Measurements from ENCODE around the gene POTEF.
"Not testable (repeated sequence)": the region's sequence is repeated elsewhere in the genome, so short reads cannot be mapped to it uniquely, and the experiment has no call there.

Gene POTEF

DNA sequence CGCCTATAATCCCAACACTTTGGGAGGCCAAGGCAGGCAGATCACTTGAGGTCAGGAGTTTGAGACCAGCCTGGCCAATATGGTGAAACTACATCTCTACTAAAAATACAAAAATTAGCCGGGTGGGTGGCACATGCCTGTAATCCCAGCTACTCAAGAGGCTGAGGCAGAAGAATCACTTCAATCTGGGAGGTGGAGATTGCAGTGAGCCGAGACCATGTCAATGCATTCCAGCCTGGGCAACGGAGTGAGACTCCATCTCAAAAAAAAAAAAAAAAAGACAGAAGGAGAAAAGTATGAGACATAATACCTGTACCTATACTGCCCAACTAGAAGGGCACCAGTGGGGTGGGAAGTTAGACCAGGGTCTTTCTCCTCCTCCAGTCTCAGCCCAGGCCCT, 30.4 kb upstream of the POTEF start:
- not testable (repeated sequence) for H3K4me3 ChIP-seq (ENCODE audit: low read depth in 1 of 2, low read length in 2 of 2); H3K27me3 ChIP-seq (ENCODE audit: control insufficient read depth in 1 of 2, insufficient read depth in 2 of 2, low read length in 2 of 2); H3K27ac ChIP-seq (ENCODE audit: low read depth, low read length); H3K9ac ChIP-seq (ENCODE audit: low read depth in 1 of 2, low read length in 2 of 2); H3K4me1 ChIP-seq (ENCODE audit: control insufficient read depth in 1 of 2, insufficient read depth in 2 of 2, low read length in 2 of 2); H3K9me3 ChIP-seq (ENCODE audit: control insufficient read depth in 1 of 2, low read length in 2 of 2)
- H3K36me3 ChIP-seq (ENCODE audit: control insufficient read depth in 1 of 2, insufficient read depth in 2 of 2, low read length in 2 of 2): peaks cover 5 to 30% of the 10 kb centered on the region in 2 donors

DNA sequence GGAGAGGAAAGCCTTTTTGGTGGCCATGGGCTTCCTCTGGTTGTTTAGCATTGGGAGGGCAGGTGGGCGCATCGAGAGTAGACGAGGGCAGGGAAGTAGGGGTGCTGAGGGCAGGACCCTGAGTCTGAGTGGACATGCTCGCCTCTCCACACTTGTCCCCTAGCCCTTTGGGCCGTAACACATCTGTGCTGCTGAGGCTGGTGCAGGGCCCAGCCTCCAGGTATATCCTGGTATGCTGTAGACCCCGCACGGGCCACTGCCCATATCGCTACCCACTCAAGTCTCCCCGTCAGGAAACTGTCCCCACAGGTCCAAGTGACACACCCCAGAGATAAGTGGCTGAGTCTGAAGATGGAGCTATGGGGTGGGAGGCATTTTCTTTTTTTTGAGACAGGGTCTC, 29.6 kb upstream of the POTEF start:
- H3K27me3 ChIP-seq (ENCODE audit: control insufficient read depth in 1 of 2, insufficient read depth in 2 of 2, low read length in 2 of 2): no peaks in the 10 kb centered on the region
- H3K9me3 ChIP-seq (ENCODE audit: control insufficient read depth in 1 of 2, low read length in 2 of 2): no peaks in the 10 kb centered on the region
- H3K4me3 ChIP-seq (ENCODE audit: low read depth in 1 of 2, low read length in 2 of 2): no peak overlapping the region
- H3K9ac ChIP-seq (ENCODE audit: low read depth in 1 of 2, low read length in 2 of 2): no peak overlapping the region
- H3K27ac ChIP-seq (ENCODE audit: low read depth, low read length): no peak overlapping the region
- H3K36me3 ChIP-seq (ENCODE audit: control insufficient read depth in 1 of 2, insufficient read depth in 2 of 2, low read length in 2 of 2): peaks cover 0 to 24% of the 10 kb centered on the region in 2 donors
- no peaks in the 10 kb centered on the region for H3K4me1 ChIP-seq (ENCODE audit: control insufficient read depth in 1 of 2, insufficient read depth in 2 of 2, low read length in 2 of 2)

DNA sequence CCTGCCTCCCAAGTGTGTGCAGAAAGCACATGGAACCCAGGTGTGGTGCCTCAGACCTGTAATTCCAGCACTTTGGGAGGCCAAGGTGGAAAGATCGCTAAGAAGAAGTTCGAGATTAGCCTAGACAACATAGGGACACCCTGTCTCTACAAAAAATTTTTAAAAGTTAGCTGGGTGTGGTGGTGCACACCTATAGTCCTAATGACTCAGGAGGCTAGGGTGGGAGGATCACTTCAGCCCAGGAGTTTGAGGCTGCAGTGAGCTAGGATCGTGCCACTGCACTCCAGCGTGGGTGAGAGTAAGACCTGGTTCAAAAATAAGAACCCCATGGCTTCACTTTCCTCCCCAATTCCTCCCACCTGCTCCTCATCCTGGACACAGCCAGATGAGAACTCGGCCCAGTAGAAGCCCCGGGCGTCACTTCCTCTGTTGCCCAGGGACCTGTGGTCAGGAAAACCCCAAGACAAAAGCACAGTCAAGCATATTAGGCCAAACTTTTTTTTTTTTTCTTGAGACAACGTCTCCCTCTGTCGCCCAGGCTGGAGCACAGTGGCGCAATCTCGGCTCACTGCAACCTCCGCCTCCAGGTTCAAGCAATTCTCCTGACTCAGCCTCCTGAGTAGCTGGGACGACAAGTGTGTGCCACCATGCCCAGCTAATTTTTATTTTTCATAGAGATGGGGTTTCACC, 28.9 kb upstream of the POTEF start:
- peaks cover 0 to 24% of the 10 kb centered on the region in 2 donors for H3K36me3 ChIP-seq (ENCODE audit: control insufficient read depth in 1 of 2, insufficient read depth in 2 of 2, low read length in 2 of 2)

DNA sequence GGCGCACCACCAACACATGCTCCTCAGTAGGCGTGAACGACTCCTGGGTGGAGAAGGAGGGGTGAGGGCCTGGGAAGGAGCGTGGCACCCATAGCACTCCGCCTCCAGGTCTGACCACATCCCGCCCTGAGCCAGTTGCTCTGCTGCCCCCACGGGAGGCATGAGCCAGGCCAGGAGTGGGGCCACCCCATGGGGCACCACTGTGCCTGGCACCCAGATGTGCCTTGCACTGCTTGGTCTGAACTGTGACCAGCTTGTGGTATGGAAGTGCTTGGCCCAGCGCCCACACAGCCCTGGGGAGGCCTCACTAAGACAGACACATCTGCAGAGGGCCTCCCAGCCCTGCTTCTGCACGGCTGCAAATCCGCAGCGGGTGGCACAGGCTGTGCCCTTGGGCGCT, 28.3 kb upstream of the POTEF start:
- not testable (repeated sequence) for H3K27me3 ChIP-seq (ENCODE audit: control insufficient read depth in 1 of 2, insufficient read depth in 2 of 2, low read length in 2 of 2); H3K9me3 ChIP-seq (ENCODE audit: control insufficient read depth in 1 of 2, low read length in 2 of 2); H3K9ac ChIP-seq (ENCODE audit: low read depth in 1 of 2, low read length in 2 of 2); H3K4me3 ChIP-seq (ENCODE audit: low read depth in 1 of 2, low read length in 2 of 2); H3K27ac ChIP-seq (ENCODE audit: low read depth, low read length); H3K4me1 ChIP-seq (ENCODE audit: control insufficient read depth in 1 of 2, insufficient read depth in 2 of 2, low read length in 2 of 2)
- H3K36me3 ChIP-seq (ENCODE audit: control insufficient read depth in 1 of 2, insufficient read depth in 2 of 2, low read length in 2 of 2): peaks cover 0 to 24% of the 10 kb centered on the region in 2 donors

More for the DNA sequence above, 28.9 kb upstream of the POTEF start:
- not testable (repeated sequence) for H3K4me3 ChIP-seq (ENCODE audit: low read depth in 1 of 2, low read length in 2 of 2); H3K9me3 ChIP-seq (ENCODE audit: control insufficient read depth in 1 of 2, low read length in 2 of 2); H3K9ac ChIP-seq (ENCODE audit: low read depth in 1 of 2, low read length in 2 of 2); H3K4me1 ChIP-seq (ENCODE audit: control insufficient read depth in 1 of 2, insufficient read depth in 2 of 2, low read length in 2 of 2); H3K27ac ChIP-seq (ENCODE audit: low read depth, low read length); H3K27me3 ChIP-seq (ENCODE audit: control insufficient read depth in 1 of 2, insufficient read depth in 2 of 2, low read length in 2 of 2)

DNA sequence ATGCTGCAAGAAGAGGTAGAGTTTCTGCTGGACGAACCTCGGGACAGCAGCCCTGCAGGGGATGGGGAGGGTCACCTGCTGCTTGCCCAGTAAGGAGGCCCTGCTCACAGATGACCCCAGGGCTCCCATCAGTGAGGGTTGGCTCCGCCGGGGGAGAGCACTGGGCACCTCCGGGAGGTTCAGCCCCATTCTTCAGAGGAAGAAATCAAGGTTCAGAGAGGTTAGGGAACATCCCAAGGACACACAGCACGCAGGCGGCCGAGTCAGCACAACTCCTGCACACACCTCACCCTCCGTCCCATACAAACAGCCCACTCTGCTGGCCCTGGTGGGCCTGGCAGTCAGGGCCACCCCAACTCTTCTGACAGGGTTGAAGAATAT, 27.6 kb upstream of the POTEF start:
- Histone ChIP-seq H3K4me1 (ENCODE audit: control insufficient read depth in 1 of 2, insufficient read depth in 2 of 2, low read length in 2 of 2) (no peaks in the 10 kb centered on the region), H3K9me3 (ENCODE audit: control insufficient read depth in 1 of 2, low read length in 2 of 2) (no peaks in the 10 kb centered on the region), H3K9ac (ENCODE audit: low read depth in 1 of 2, low read length in 2 of 2) (no peak overlapping the region), H3K4me3 (ENCODE audit: low read depth in 1 of 2, low read length in 2 of 2) (no peak overlapping the region), H3K27me3 (ENCODE audit: control insufficient read depth in 1 of 2, insufficient read depth in 2 of 2, low read length in 2 of 2) (no peaks in the 10 kb centered on the region), H3K36me3 (ENCODE audit: control insufficient read depth in 1 of 2, insufficient read depth in 2 of 2, low read length in 2 of 2) (peaks cover 0 to 27% of the 10 kb centered on the region in 2 donors), H3K27ac (ENCODE audit: low read depth, low read length) (no peak overlapping the region)

DNA sequence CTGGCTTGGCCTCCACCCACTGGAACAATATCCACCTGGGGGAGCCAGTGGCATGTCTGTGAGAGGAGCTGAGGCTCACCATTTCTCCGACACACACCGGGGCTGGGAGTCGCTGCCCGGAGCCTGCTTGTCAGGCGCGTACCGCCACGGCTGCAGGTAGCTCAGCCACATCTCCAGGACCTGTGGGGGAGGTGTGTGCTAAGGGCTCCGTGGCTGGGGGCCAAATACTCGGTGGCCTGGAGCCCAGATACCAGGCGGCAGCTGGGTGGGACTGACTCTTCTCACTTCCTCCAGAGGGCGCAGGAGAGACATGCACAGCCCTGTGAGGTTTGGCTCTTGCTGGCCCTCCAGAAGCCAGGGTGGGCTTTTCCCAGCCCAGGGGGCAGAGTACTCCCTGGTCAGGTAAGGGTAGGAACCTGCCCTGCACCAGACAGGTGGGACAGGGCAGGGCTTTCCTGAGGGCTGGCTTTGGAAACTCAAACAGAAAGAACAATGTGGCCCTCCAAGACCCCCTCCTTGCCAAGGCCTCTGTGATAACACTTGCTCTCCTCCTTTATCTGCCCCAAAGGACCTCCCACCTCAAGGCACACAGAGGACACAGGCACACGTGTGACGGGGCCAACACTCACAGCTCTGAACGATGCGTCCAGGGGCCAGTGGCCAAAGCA, 27.1 kb upstream of the POTEF start:
- not testable (repeated sequence) for H3K9ac ChIP-seq (ENCODE audit: low read depth in 1 of 2, low read length in 2 of 2); H3K27ac ChIP-seq (ENCODE audit: low read depth, low read length); H3K4me1 ChIP-seq (ENCODE audit: control insufficient read depth in 1 of 2, insufficient read depth in 2 of 2, low read length in 2 of 2); H3K9me3 ChIP-seq (ENCODE audit: control insufficient read depth in 1 of 2, low read length in 2 of 2); H3K27me3 ChIP-seq (ENCODE audit: control insufficient read depth in 1 of 2, insufficient read depth in 2 of 2, low read length in 2 of 2); H3K4me3 ChIP-seq (ENCODE audit: low read depth in 1 of 2, low read length in 2 of 2)
- peaks cover 0 to 27% of the 10 kb centered on the region in 2 donors for H3K36me3 ChIP-seq (ENCODE audit: control insufficient read depth in 1 of 2, insufficient read depth in 2 of 2, low read length in 2 of 2)

DNA sequence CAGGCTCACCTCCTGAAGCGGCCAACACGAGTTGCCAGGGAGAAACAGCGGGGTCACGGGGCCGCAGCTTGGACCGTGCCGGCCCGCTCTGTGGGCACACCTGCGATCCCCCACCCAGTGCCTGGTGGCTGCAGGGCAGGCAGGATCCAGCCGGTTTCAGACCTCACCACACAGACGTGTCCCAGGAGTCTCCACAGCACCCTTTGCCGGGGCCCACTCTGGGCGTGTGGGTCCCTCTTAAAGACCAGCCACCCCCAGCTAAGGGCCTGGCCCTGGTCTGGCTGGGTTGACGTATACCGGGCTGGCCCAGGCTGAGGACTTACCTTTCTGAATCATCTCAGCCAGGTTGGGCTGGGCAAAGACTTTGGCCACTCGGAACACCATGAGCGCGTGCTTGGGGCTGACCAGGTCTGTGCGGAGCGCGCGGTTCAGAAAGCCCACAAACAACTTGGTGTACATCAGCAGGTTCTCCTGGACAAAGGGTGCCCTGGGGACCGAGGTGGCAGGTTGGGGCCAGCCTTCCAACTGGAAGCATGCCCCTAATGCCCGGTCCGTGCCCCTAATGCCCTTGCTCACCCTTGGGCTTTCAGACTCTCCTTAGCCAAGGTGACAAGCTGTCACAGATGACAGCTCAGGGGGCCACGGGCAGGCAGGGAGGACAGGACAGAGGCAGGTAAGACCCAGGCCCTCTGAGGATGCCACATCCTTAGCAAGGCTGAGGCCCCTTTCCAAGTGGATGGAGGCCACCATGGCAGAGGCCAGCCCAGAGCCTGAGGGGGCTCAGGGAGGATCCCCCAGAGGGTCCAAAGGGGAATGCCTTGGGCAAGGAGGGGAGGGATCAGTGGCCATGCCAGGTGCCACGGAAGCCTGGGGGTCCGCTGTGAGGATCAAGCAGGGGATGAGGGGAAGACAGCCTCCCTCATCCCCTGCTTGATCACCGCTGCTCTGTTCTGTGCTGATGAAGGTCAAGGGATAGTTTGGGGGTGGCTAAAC, 26.0 kb upstream of the POTEF start:
- no peaks in the 10 kb centered on the region for H3K4me1 ChIP-seq (ENCODE audit: control insufficient read depth in 1 of 2, insufficient read depth in 2 of 2, low read length in 2 of 2)
- no peak overlapping the region for H3K27ac ChIP-seq (ENCODE audit: low read depth, low read length)
- H3K27me3 ChIP-seq (ENCODE audit: control insufficient read depth in 1 of 2, insufficient read depth in 2 of 2, low read length in 2 of 2): no peaks in the 10 kb centered on the region
- peaks cover 0 to 30% of the 10 kb centered on the region in 2 donors for H3K36me3 ChIP-seq (ENCODE audit: control insufficient read depth in 1 of 2, insufficient read depth in 2 of 2, low read length in 2 of 2)
- H3K4me3 ChIP-seq (ENCODE audit: low read depth in 1 of 2, low read length in 2 of 2): no peak overlapping the region
- H3K9ac ChIP-seq (ENCODE audit: low read depth in 1 of 2, low read length in 2 of 2): no peak overlapping the region
- H3K9me3 ChIP-seq (ENCODE audit: control insufficient read depth in 1 of 2, low read length in 2 of 2): no peaks in the 10 kb centered on the region

DNA sequence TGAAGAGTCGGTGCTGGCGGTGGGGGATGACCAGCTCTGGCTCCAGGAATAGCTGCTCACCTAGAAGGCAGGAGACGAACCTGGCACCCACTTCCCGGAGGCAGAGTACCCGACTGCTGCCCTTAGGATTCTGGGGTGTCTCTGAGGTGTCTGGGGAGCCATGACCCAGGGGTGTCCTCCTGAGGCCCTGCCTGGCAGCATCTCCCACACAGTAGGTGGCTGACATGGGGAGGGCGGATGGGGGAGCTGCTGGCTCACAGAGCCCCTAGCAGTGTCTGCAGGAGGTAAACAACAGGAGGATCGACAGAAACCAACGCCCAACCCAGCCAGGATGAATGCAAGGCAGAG, 25.4 kb upstream of the POTEF start:
- peaks cover 0 to 26% of the 10 kb centered on the region in 2 donors for H3K36me3 ChIP-seq (ENCODE audit: control insufficient read depth in 1 of 2, insufficient read depth in 2 of 2, low read length in 2 of 2)
- H3K27me3 ChIP-seq (ENCODE audit: control insufficient read depth in 1 of 2, insufficient read depth in 2 of 2, low read length in 2 of 2); H3K9ac ChIP-seq (ENCODE audit: low read depth in 1 of 2, low read length in 2 of 2); H3K27ac ChIP-seq (ENCODE audit: low read depth, low read length); H3K4me1 ChIP-seq (ENCODE audit: control insufficient read depth in 1 of 2, insufficient read depth in 2 of 2, low read length in 2 of 2); H3K9me3 ChIP-seq (ENCODE audit: control insufficient read depth in 1 of 2, low read length in 2 of 2); H3K4me3 ChIP-seq (ENCODE audit: low read depth in 1 of 2, low read length in 2 of 2): not testable (repeated sequence)

DNA sequence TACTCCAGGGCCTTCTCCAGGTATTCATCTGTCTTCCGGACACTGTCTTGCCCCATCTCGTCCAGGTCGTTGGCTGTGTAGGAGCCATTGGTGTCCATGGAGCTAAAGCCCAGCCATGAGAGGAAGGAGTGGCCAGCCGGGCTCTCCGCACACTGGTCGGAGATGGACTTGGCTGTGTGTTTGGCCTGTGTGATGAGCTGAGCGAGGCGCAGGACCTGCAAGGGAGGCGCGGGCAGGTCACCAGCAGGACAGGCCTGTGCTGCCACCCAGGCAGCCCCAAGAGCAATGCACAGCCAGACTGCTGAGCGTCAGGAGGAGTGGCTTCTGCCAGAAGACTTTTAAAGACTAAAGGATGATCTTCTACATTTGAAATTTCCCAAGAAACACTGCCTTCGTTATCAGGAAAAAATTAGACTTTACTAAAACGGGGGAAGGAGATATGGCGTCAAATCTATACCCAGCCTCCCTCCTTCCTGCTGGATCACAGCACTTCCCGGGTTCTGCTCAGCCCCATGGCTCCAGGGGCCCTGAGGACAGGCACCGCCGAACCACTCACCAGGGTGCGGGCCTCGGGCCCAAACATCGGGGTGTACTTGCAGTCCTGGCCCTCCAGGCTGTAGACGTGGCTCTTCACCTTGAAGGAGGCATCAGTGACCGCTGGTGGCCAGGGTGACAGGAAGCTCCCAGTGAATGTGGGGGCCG, 24.9 kb upstream of the POTEF start:
- H3K9ac ChIP-seq (ENCODE audit: low read depth in 1 of 2, low read length in 2 of 2); H3K27me3 ChIP-seq (ENCODE audit: control insufficient read depth in 1 of 2, insufficient read depth in 2 of 2, low read length in 2 of 2); H3K4me1 ChIP-seq (ENCODE audit: control insufficient read depth in 1 of 2, insufficient read depth in 2 of 2, low read length in 2 of 2); H3K27ac ChIP-seq (ENCODE audit: low read depth, low read length); H3K9me3 ChIP-seq (ENCODE audit: control insufficient read depth in 1 of 2, low read length in 2 of 2); H3K4me3 ChIP-seq (ENCODE audit: low read depth in 1 of 2, low read length in 2 of 2): not testable (repeated sequence)
- H3K36me3 ChIP-seq (ENCODE audit: control insufficient read depth in 1 of 2, insufficient read depth in 2 of 2, low read length in 2 of 2): peaks cover 0 to 25% of the 10 kb centered on the region in 2 donors

Measured in duodenal mucosa (tissue), 2 donors.